OCI-LY7 (cell line): ENCODE data around the gene ORC4. TPM values are rescaled to one million over a fixed set of nuclear protein-coding genes. Genes with fewer than 3 reads are reported as not detected.
A peak's percentile ranks its signal among the peaks of the same experiment; 100 is the strongest.

Experiments used
- BruUV-seq: library from RNA; stranded (reverse); fragments of 400-500 nt; replicated peaks from 2 replicates; lab custom pipeline; 2021; lab: Mats Ljungman, UMichigan
- CTCF ChIA-PET: fragments of 300-600 bp; sonication (Branson Sonifier 250); formaldehyde crosslinking; loops from one replicate; lab custom pipeline; 2022; ENCODE audit warnings: antibody characterized with exemption; ENCODE audit not compliant: unreplicated experiment; lab: Charles Lee
- POLR2A ChIA-PET: fragments of 300-600 bp; sonication (Branson Sonifier 250); formaldehyde crosslinking; loops from one replicate; lab custom pipeline; 2022; ENCODE audit warnings: antibody characterized with exemption; lab: Charles Lee
- DNase-seq: peaks from one replicate; pipeline ENCODE4 v3.0.0-alpha.2; 2015; ENCODE audit warnings: low spot score
- H2AFZ ChIP-seq: fragments of 200-600 bp; sonication (generic), shearing (Covaris generic); 2 replicates; pipeline ENCODE4 v1.6.1; 2014; ENCODE audit warnings: mild to moderate bottlenecking, antibody characterized with exemption, low read length, moderate library complexity
- H3K27ac ChIP-seq: fragments of 200-600 bp; sonication (generic); 2 replicates; pipeline ENCODE4 v1.5.1; 2014; ENCODE audit warnings: mixed run types, low read depth, mild to moderate bottlenecking, moderate library complexity, low read length, inconsistent platforms; ENCODE audit not compliant: poor library complexity, severe bottlenecking
- H3K36me3 ChIP-seq: fragments of 200-600 bp; sonication (generic); 2 replicates; pipeline ENCODE4 v1.6.1; 2014; ENCODE audit warnings: mild to moderate bottlenecking, antibody characterized with exemption, low read length, moderate library complexity, mixed read lengths; ENCODE audit not compliant: insufficient read depth
- H3K4me1 ChIP-seq: fragments of 200-600 bp; sonication (generic); 2 replicates; pipeline ENCODE4 v1.5.1; 2014; ENCODE audit warnings: mild to moderate bottlenecking, low read length; ENCODE audit not compliant: insufficient read depth, poor library complexity, severe bottlenecking
- H3K4me2 ChIP-seq: fragments of 200-600 bp; sonication (generic); 2 replicates; pipeline ENCODE4 v1.6.1; 2014; ENCODE audit warnings: mild to moderate bottlenecking, low read length
- H3K4me3 ChIP-seq: fragments of 200-600 bp; sonication (generic); 2 replicates; pipeline ENCODE4 v1.5.1; 2014; ENCODE audit warnings: mild to moderate bottlenecking, low read depth, low read length; ENCODE audit not compliant: poor library complexity, severe bottlenecking
- H3K79me2 ChIP-seq: fragments of 200-600 bp; sonication (generic); 2 replicates; pipeline ENCODE4 v1.6.1; 2016; ENCODE audit warnings: low read depth, mild to moderate bottlenecking, low read length, moderate library complexity, mixed read lengths; ENCODE audit not compliant: insufficient read depth
- H3K9me2 ChIP-seq: fragments of 200-600 bp; sonication (generic); 2 replicates; pipeline ENCODE4 v1.6.1; 2016; ENCODE audit warnings: mild to moderate bottlenecking, low read length, mixed read lengths; ENCODE audit not compliant: insufficient read depth
- H3K9me3 ChIP-seq: fragments of 200-600 bp; sonication (generic); 2 replicates; pipeline ENCODE4 v1.6.1; 2014; ENCODE audit warnings: mild to moderate bottlenecking, mixed run types, low read length, mixed read lengths
- H4K20me1 ChIP-seq: fragments of 200-600 bp; sonication (generic); 2 replicates; pipeline ENCODE4 v1.6.1; 2014; ENCODE audit warnings: mild to moderate bottlenecking, antibody characterized with exemption, low read length, moderate library complexity, mixed read lengths; ENCODE audit not compliant: insufficient read depth
- EZH2phosphoT487 ChIP-seq: fragments of 200-600 bp; sonication (generic); IDR thresholded peaks from 2 replicates; pipeline ENCODE4 v1.6.1; 2018; ENCODE audit warnings: low read depth, borderline replicate concordance, mild to moderate bottlenecking, mixed run types, antibody characterized with exemption, low read length, moderate library complexity, mixed read lengths
- intact Hi-C: fragments of 100-400 bp; cut with micrococcal nuclease; formaldehyde crosslinking; loops from one replicate; pipeline ENCODE4 v1.10.0; 2022; ENCODE audit not compliant: unreplicated experiment
- total RNA-seq, 2 experiments: library from RNA; depleted of rRNA in 1 of 2; stranded (reverse); fragments of >200 nt in 1 of 2; shearing (Covaris generic) in 1 of 2; gene quantifications; 2 replicates each; pipeline ENCODE4 v1.2.3, GENCODE V29; 2014 to 2022
- TF ChIP-seq, protein P1 (sequence below): fragments of 200-600 bp; sonication (generic); conservative IDR thresholded peaks from 2 replicates; pipeline ENCODE4 v1.5.1; 2014; ENCODE audit warnings: mild to moderate bottlenecking, antibody characterized with exemption, low read length, moderate library complexity, mixed read lengths

ORC4 gene
- total RNA-seq, 2 experiments from 2014 or later, result 20.3 to 37.4 TPM

DNA sequence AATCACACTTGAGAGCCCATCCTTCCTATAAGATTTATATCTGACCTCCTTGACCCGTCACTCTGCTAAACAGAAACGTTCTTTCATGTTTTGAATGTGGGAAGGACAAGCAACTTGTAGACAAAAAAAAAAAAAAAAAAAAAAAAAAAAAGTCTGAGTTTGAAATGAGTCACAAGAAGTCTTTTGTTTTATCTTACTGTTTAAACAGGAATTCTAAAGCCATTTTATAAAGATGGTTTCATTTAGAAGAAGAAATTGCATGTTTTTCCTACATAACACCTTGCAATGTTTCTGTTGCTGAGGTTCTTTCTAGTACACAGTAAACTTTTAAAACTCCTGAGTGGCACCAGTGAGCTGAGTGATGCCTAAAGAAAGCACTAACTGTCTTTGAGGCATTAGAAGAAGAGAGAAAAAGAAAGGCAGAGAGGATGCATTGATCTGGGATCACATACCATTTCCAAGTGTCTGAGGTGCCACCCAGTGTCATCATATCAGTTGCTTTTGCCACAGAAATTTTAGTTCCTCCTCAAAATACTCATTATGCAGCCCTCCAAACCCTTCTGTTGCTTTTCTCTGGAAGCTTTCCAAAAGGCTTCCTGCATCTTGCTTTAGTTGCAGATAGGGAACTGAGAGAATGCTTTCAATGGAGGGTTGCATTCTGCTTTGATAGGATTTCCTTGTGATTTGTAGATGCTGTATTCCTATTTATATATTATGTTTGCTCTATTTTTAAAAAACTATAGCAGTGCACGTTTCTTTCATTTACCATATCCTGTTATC, 106.6 kb downstream of the ORC4 start:
- Histone ChIP-seq H3K9me2 (no peaks in the 10 kb centered on the region), H3K4me1 (no peaks in the 10 kb centered on the region), H2AFZ (no peak overlapping the region), H3K4me2 (no peak overlapping the region), H3K9me3 (no peaks in the 10 kb centered on the region), H3K79me2 (no peaks in the 10 kb centered on the region), H3K36me3 (no peaks in the 10 kb centered on the region), H3K4me3 (no peak overlapping the region), H4K20me1 (no peaks in the 10 kb centered on the region), H3K27ac (no peak overlapping the region)
- intact Hi-C loops, result loop anchor here (5.0 kb wide), 1 partner anchor 1182 kb away; no protein-coding TSS in a partner anchor
- no peak for TF ChIP-seq EZH2phosphoT487
- POLR2A ChIA-PET, result interaction anchor here (0.7 kb wide), 1 partner anchor 163 kb away, joined by 3 read pairs; no protein-coding TSS in a partner anchor
- CTCF ChIA-PET, result no interaction called here
- BruUV-seq, result no TSS peak
- DNase-seq, result no peak

DNA sequence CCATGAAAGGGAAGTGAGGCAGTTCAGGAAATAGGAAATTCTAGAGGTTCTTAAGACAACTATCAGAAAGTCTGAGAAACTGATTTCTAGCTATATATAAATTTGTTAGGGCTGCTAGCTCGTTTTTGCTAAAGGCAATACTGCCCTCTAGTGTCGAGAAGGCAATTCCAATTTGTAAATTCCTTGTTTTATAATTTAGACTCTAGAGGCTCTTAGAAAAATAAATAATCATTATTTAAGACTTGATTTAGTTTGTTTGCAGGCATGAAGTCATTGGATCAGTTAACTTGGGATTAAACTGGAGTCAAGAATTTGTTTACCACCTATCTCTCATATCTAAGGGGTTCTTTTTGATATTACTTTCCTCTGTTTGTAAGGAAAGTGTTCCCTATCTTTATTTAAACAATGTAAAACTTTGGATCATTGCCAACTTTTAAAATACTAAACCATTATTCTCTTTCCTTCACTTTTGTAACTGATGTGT, 109.5 kb downstream of the ORC4 start:
- TF ChIP-seq, protein P1, sequence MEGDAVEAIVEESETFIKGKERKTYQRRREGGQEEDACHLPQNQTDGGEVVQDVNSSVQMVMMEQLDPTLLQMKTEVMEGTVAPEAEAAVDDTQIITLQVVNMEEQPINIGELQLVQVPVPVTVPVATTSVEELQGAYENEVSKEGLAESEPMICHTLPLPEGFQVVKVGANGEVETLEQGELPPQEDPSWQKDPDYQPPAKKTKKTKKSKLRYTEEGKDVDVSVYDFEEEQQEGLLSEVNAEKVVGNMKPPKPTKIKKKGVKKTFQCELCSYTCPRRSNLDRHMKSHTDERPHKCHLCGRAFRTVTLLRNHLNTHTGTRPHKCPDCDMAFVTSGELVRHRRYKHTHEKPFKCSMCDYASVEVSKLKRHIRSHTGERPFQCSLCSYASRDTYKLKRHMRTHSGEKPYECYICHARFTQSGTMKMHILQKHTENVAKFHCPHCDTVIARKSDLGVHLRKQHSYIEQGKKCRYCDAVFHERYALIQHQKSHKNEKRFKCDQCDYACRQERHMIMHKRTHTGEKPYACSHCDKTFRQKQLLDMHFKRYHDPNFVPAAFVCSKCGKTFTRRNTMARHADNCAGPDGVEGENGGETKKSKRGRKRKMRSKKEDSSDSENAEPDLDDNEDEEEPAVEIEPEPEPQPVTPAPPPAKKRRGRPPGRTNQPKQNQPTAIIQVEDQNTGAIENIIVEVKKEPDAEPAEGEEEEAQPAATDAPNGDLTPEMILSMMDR, result peak; percentile 95
- no peak for TF ChIP-seq EZH2phosphoT487
- Histone ChIP-seq H3K36me3 (no peaks in the 10 kb centered on the region), H3K9me2 (no peaks in the 10 kb centered on the region), H3K4me2 (no peak overlapping the region), H3K79me2 (no peaks in the 10 kb centered on the region), H3K27ac (no peak overlapping the region), H4K20me1 (no peaks in the 10 kb centered on the region), H3K9me3 (no peaks in the 10 kb centered on the region), H3K4me3 (no peak overlapping the region), H2AFZ (no peak overlapping the region), H3K4me1 (no peaks in the 10 kb centered on the region)
- ChIA-PET POLR2A (interaction anchor here (0.8 to 1.2 kb wide), 2 partner anchors 10 kb away, joined by 4 read pairs; no protein-coding TSS in a partner anchor), CTCF (no interaction called here)
- DNase-seq, result peak; percentile 58
- intact Hi-C loops, result loop anchor here (2.0 to 5.0 kb wide), 3 partner anchors 828 to 1179 kb away; no protein-coding TSS in a partner anchor
- BruUV-seq, result no TSS peak

DNA sequence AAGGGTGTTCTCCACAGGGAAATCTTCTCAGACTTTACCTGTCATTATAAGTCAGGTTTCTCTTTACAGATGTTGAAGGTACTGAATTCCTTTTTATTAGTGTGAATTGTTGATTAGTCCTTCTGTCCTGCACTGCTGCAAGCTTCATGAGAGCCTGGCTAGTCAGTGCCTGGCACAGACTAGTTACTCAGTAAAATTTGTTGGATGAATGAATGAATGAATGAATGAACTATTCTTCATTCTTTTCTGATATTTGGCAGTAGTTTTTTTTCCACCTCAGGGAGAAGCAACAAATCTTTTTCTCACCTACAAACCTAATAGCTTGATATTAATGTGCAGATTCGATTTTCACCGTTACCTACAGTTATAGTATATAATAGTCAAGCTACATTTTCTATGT, 111.4 kb downstream of the ORC4 start:
- ChIA-PET CTCF (no interaction called here), POLR2A (interaction anchor here (0.7 to 1.1 kb wide), 3 partner anchors 11 to 406 kb away, joined by 3 to 4 read pairs (median 3); no protein-coding TSS in a partner anchor)
- Histone ChIP-seq H3K79me2 (no peaks in the 10 kb centered on the region), H3K4me2 (no peak overlapping the region), H3K9me2 (no peaks in the 10 kb centered on the region), H3K9me3 (no peaks in the 10 kb centered on the region), H3K4me3 (no peak overlapping the region), H3K36me3 (no peaks in the 10 kb centered on the region), H3K27ac (no peak overlapping the region), H2AFZ (no peak overlapping the region), H4K20me1 (no peaks in the 10 kb centered on the region), H3K4me1 (no peaks in the 10 kb centered on the region)
- no peak for TF ChIP-seq EZH2phosphoT487
- TF ChIP-seq, protein P1, result no peak
- DNase-seq, result no peak
- BruUV-seq, result no TSS peak
- intact Hi-C loops, result no loop called here
